SHP77 (cell line): ENCODE data around the gene SORCS2.

Source experiments
- DNase-seq, 2 experiments: peaks; one replicate each; lab custom pipeline; 2025; lab: John Stamatoyannopoulos, UW

Gene SORCS2

DNA sequence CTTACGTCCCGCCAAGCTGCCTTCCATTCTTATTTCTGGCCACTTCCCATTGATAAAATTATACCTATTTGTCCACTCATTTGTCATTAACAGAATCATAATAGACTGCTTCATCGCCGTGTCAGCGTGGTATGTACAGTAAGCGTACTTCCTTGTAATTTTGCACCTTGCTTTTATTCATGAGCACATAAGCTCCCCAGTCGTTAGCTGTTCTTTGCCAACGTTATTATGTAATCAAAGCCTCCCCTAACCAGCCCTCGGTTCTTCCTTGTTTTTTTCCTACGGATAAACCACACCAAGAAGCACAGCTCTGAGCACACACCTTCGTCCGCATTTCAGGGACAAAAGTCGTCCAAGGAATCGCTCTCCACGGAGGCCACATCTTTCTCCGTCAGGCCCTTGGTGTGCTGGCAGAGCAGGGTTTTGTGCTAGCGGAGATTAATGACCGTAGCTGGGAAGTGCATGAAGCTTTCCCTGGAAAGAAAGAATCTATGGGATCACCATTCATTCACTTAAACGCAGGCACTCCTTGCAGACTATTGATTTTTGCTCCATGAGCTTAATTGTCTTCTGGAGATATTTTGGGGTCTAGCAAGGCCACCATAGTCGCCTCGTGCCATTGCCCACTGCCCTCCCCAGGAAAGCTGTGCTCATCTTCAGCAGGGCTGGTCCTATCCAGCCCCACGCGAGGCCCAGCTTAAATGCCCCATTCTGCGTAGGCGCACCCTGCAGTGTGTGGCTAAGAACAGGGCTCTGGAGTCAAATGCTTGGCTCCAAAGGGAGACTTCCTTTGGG, 443.3 kb downstream of the SORCS2 start:
- no peak for DNase-seq

DNA sequence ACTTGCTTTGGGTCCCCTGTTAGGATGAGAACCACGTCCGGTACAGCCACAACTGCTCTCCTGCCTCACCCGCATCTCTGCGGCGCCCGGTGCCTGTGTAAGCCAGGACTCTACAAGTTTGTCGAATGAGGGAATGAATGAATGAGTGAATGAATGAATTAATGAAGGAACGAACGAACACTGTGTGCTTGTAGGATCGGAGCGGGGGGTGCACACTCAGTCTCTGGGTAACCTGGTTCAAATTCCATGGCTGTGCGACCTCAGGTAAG, 443.8 kb downstream of the SORCS2 start:
- DNase-seq: no peak

DNA sequence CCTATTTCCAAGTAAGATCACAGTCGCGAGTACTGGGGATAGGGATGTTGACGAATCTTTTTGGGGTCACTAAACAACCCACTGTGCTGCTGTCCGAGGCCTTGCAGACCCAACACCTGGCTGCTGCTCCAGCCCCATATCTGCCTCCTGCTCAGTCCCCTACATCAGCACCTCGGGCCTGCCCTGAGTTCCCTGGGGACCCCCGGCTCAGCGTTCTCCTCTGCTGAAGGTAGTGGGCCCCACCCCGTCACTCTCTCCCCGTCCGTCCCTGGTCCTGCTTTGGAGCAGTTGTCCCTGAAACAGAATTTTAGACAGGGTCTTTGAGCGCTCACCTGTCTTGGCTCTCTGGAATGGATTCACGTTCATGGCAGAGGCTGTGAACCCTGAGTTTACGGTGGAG, 444.8 kb downstream of the SORCS2 start:
- DNase-seq: no peak

DNA sequence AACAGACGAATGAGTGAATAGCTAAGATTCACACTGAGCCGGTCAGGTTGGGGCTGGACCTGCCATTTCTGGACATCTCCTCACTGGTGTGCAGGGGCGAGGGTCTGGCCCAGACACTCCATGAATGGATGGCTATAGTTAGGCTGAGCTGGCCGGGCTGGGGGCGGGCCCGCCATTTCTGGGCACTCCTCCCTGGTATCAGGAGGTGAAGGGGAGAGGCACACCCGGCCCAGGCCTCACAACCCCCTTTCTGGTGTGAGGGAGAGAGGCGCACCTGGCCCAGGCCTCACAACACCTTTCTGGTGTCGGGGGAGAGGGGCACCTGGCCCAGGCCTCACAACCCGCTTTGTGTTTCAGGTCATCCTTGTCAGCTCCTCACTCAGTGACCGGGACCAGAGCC, 445.6 kb downstream of the SORCS2 start:
- DNase-seq: no peak

DNA sequence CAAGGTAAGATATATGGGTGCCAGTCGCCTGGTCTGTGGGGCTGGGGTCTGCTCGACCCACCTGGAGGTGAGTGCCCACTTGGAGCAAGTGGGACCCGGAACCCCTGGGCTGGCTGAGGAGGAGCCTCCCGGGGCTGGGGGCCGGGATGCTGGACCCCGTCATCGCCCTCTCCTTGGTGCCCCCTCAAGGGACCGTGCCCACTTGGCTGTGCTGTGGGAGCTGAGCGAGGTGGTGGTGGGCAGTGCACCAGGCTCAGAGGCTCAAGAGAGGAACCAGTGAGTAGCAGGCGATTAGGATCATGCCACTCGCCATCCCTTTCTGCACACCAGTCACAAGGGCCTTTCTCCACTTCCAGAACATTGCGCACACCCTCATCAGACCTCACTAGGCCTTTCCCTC, 446.2 kb downstream of the SORCS2 start:
- DNase-seq: no peak

DNA sequence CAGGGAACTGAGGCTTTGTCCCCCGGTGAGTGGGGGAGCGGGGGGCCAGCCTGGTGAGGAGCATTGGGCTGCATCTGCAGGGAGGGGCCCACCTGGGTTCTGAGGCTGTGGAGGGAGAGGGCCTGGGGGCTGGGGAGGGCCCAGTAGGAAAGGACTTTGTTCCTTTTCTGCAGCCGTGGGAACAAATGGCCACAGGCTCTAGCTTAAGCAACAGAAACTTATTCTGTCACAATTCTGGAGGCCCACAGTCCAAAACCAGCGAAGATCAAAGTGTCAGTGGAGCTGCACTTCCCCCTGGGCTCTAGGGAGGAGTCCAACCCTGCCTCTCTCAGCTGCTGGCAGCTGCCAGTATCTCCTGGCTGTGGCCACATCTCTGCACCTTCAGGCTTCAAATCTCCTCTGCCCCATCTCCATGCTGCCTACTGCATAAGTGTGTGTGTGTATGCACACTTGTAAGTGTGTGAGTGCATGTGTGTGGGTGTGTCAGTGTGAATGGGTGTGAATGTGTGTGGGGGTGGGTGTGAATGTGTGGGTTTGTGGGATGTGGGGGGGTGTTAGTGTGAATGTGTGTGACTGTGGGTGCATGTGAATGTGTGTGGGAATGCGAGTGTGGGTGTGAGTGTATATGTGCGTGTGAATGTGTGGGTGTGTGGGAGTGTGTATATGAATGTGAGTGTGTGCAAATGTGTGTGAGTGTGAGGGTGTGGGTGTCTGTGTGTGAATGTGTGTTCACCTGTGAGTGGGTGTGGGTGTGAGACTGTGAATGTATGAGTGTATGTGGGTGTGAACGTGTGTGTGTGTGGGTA, 446.8 kb downstream of the SORCS2 start:
- DNase-seq: no peak

DNA sequence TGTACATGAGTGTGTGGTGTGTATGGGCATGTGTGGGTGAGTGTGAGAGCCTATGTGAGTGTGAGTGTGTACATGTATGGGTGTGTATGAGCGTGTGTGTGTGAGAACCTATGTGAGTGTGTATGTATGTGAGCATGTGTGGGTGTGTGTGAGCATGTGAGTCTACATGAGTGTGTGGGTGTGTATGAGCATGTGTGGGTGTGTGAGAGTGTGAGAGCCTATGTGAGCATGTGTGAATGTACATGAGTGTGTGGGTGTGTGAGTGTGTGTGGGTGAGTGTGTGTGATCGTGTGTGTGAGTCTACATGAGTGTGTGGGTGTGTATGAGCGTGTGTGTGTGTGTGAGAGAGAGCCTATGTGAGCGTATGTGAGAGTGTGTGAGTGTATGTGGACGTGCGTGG, 447.8 kb downstream of the SORCS2 start:
- no peak for DNase-seq

- DNase-seq: no peak
Observed at GRCh38 chr4:7641712-7642111, 449.4 kb downstream of the SORCS2 start.

- DNase-seq: no peak
Observed at GRCh38 chr4:7642741-7643458, 450.6 kb downstream of the SORCS2 start.

DNA sequence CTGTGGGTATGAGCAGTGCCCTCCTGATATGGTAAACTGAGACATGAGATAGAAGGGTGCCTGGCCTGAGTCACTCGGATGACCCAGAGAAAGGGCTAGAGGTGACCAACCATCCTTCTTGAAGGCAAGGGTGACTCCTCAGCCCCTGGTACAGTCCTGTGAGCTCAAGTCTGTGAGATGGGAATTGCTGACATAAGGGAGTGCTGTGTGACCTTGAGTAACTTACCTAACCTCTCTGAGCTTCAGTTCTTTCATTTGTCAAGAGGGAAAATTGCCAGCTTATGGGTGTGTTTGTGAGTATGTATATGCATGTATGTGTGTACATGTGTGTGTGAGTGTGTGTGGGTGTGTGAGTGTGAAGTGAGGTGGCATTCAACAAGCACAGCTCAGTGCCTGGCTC, 452.8 kb downstream of the SORCS2 start:
- DNase-seq: no peak

- no peak for DNase-seq
Observed at GRCh38 chr4:7645956-7646355, 453.6 kb downstream of the SORCS2 start.

GRCh38 chr4:7646384-7647061, 454.2 kb downstream of the SORCS2 start:
- DNase-seq: no peak

- no peak for DNase-seq
Observed at GRCh38 chr4:7647186-7647585, 454.8 kb downstream of the SORCS2 start.

- no peak for DNase-seq
Observed at GRCh38 chr4:7647600-7648543, 455.5 kb downstream of the SORCS2 start.

- no peak for DNase-seq
Observed at GRCh38 chr4:7648544-7649395, 456.4 kb downstream of the SORCS2 start.

DNA sequence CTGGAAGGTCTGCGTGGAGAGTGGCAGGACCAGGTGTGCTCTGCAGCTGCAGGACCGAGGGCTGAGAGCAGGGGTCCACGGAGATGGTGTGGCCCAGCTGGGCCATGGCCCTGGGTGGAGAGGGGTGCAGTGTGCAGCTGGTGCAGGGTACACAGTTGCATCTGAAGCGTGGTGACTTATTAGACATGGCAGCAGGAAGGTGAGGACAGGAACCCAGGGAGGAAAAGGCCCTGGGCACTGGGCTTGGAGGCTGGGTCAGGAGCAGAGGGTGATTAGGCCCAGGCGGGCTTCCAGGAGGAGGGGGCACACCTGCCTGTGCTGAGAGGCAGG, 457.0 kb downstream of the SORCS2 start:
- DNase-seq: no peak

- DNase-seq: no peak
Observed at GRCh38 chr4:7649741-7650531, 457.6 kb downstream of the SORCS2 start.

DNA sequence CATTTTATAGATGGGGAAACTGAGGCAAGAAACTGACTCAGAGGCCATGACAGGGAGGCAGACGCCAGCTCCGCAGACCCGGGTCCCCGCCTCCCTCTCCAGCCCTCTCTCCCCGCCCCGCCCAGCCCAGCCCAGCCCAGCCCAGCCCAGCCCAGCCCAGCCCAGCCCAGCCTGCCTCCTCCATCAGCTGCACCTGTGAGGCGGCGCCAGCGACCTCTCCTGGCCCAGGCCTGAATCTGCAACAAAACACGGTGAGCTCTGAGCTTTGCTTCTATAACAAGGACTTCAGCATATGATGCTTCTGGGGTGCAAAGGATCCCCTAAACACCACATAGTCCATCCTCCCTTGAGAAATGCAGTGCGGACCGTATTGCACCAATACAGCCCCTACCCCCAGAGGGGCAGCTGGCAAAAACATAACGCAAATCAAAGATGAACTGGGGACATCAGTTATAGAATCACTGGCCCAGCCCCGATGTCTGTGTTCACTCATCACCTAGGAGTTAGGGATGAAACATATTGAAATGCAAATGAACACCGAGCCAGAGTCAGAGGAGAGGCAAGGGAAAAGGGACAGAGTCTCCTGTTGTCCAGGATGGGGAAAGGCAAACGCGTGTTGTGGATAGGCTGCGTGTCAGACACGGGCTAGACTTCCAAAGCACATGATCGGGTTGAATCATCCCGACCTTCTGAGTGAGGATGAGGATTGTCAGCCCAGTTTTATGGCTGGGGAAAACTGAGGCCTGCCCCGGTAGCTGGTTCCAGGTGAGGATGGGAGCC, 458.5 kb downstream of the SORCS2 start:
- no peak for DNase-seq

GRCh38 chr4:7651461-7651921, 459.2 kb downstream of the SORCS2 start:
- no peak for DNase-seq
